ENCODE results near the gene SYPL1.

DNA sequence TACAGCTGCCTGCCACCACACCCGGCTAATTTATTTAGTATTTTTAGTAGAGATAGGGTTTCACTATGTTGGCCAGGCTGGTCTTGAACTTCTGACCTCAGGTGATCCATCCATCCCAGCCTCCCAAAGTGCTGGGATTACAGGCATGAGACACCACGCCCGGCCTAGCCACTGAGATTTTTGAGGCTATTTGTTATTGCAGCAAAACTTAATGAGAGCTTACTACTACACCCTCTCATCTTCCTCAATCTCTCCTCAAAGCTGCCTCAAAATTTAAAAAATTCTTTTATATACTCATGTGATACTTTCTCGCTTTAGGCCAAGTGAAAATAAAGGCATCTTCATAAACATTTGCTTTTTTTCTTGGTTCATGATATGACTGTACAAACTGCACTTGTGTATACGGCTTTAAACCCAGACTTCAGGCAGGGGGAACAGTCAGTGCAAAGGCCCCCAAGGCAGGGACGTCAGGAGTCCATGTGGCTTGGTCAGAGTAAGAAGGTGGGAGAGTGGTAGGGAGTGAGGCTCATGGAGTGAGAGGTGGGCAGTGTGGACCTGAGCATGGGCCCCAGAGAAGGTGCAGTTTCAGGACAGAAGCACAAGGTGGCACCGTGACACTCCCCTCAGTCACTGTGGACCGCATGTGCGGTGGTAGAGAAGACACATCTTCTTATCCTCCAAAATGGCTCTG lies 55.5 kb downstream of the SYPL1 start:
- TF ChIP-seq CTCF (IDR thresholded peaks at IDR 0.05): peak; percentile 81 to 96 (median 92)
- no peak for TF ChIP-seq POLR2A (IDR thresholded peaks at IDR 0.05)
